ENCODE data around the gene RRP8.

Gene RRP8

GRCh38 chr11:6572215-6572614 is 31.2 kb downstream of the RRP8 start:
- in situ Hi-C loops (cut with MboI; ENCODE audit: low sequenced_read_pairs) = no loop called here

- in situ Hi-C loops (cut with MboI; ENCODE audit: low sequenced_read_pairs) = no loop called here
Observed at GRCh38 chr11:6571434-6572008, 31.9 kb downstream of the RRP8 start.

DNA sequence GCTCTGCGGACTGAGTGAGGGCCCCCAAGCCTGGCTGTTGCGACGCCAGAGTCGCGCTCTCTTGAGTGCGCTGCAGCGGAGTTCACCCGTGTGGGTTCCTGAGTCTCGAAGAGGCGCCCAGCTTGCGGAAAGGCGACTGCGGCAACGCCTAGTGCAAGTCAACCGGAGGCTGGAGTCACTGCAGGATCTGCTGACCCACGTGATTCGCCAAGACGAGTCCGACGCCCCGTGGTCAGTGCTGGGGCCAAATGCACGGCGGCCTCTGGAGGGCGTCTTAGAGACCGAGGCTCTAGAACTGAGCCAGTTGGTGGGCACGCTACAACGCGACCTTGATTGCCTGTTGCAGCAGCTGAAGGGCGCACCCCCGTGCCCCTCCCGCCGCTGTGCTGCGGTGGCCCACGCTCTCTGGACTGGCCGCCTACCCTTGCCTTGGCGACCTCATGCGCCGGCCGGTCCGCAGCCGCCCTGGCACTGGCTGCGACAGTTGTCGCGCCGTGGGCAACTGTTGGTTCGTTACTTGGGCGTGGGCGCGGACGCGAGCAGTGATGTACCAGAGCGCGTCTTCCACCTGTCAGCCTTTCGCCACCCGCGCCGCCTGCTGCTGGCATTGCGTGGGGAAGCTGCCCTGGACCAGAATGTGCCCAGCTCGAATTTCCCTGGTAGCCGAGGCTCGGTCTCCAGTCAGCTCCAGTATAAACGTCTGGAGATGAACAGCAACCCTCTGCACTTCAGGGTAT is 32.6 kb downstream of the RRP8 start:
- in situ Hi-C loops (cut with MboI; ENCODE audit: low sequenced_read_pairs) = no loop called here

GRCh38 chr11:6569706-6570105 is 33.7 kb downstream of the RRP8 start:
- in situ Hi-C loops (cut with MboI; ENCODE audit: low sequenced_read_pairs) = no loop called here

- in situ Hi-C loops (cut with MboI; ENCODE audit: low sequenced_read_pairs) = no loop called here
Observed at GRCh38 chr11:6568191-6568918, 35.1 kb downstream of the RRP8 start.

- in situ Hi-C loops (cut with MboI; ENCODE audit: low sequenced_read_pairs) = no loop called here
Observed at GRCh38 chr11:6567371-6567745, 36.1 kb downstream of the RRP8 start.

DNA sequence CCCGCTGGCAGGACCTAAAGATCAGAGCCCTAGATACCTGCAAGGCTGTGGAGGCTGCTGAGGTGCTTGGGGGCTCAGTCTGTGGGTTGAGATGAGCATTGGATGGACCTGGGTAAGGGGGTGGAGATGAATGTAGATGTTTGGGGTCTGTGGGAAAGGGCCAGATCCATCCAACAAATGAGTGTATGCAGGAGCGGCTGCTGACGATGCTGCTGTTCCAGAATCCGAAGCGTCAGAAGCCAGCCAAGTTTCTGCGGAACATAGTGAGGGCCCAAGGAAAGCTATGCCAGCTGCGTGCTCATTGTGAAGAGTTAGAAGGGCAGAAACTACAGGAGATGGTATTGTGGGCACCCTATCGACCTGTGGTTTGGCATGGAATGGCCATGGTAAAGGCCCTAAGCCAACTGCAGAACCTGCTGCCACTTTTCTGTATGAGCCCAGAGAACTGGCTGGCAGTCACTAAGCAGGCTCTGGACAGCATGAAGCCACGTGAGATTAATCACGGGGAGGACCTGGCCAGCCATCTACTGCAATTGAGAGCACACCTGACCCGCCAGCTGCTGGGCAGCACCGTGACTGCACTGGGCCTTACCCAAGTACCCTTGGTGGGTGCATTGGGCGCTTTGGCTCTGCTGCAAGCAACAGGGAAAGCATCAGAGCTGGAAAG is 36.6 kb downstream of the RRP8 start:
- in situ Hi-C loops (cut with MboI; ENCODE audit: low sequenced_read_pairs) = no loop called here

DNA sequence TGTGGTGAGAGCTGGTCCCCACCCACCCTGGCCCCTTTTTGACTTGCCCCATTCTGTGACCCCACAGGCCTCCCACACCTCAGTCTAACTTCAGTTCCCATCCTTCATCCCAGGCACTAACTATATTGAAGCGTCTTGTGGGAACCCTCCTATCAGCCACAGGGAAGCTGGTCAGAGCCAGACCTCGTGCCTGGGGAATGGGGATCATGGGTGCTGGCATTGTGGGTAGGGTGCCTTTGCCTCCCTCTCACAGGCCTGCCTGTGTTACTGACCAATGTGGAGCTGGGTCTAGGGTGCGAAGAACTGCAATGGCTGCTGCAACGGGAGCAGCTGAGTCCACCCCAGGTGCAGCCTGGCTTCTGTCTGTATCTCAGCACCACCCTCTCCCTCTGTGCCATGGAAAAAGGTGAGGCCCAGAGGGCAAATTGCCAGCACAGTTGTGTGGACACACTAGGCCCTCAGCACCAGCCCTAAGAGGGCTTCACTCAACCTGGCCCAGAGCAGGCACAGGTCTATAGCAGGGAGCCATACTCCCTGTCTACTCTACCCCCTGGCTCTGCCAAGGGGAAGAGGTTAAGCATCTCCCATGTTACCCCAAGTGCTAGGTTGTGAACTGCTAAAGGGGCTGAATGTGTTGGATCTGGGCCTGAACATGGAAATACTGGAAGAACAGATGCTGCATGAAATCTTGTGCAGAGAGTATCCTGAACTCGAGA is 37.3 kb downstream of the RRP8 start:
- in situ Hi-C loops (cut with MboI; ENCODE audit: low sequenced_read_pairs) = no loop called here

- in situ Hi-C loops (cut with MboI; ENCODE audit: low sequenced_read_pairs) = no loop called here
Observed at GRCh38 chr11:6565325-6565724, 38.1 kb downstream of the RRP8 start.

DNA sequence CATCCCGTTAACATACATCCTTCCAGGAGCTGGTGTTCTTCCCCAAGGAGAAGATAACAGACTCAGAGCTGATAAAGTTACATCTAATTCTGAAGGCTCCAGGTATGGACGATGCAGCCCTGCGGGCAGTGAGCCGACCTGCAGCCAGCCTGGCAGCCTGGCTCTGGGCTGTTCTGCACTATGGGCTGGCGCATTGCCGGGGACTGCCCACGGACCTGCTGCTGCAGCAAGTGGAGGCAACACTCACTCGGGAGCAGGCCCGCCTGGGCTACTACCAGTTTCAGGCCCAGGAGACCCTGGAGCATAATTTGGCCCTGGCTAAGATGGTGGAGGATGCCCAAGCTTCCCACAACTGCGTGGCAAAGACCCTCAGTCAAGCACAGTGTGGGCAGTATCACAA is 39.7 kb downstream of the RRP8 start:
- in situ Hi-C loops (cut with MboI; ENCODE audit: low sequenced_read_pairs) = no loop called here

GRCh38 chr11:6563121-6563619 is 40.2 kb downstream of the RRP8 start:
- in situ Hi-C loops (cut with MboI; ENCODE audit: low sequenced_read_pairs) = no loop called here

- in situ Hi-C loops (cut with MboI; ENCODE audit: low sequenced_read_pairs) = no loop called here
Observed at GRCh38 chr11:6561288-6561687, 42.1 kb downstream of the RRP8 start.

GRCh38 chr11:6559369-6559768 is 44.0 kb downstream of the RRP8 start:
- in situ Hi-C loops (cut with MboI; ENCODE audit: low sequenced_read_pairs) = no loop called here

GRCh38 chr11:6557761-6558674 is 45.4 kb downstream of the RRP8 start:
- in situ Hi-C loops (cut with MboI; ENCODE audit: low sequenced_read_pairs) = no loop called here

DNA sequence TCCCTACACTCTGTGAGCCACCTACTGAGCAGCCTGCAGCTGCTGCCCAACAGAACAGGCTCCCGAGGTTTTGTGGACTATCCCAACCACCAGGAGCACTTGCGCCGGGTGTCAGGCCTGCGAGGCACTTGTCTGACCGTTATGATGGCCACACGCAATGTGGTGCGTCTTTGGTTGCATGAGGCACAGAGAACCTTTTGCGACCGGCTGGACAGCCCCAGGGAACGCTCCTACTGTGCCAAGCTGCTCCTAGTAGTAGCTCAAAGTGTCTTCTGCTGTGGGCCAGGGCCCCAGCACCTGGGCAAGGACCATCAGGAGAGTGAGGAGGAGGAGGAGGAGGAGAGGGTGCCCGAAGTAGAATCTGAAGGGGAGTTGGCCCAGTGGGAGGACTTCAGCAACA is 46.4 kb downstream of the RRP8 start:
- in situ Hi-C loops (cut with MboI; ENCODE audit: low sequenced_read_pairs) = no loop called here

DNA sequence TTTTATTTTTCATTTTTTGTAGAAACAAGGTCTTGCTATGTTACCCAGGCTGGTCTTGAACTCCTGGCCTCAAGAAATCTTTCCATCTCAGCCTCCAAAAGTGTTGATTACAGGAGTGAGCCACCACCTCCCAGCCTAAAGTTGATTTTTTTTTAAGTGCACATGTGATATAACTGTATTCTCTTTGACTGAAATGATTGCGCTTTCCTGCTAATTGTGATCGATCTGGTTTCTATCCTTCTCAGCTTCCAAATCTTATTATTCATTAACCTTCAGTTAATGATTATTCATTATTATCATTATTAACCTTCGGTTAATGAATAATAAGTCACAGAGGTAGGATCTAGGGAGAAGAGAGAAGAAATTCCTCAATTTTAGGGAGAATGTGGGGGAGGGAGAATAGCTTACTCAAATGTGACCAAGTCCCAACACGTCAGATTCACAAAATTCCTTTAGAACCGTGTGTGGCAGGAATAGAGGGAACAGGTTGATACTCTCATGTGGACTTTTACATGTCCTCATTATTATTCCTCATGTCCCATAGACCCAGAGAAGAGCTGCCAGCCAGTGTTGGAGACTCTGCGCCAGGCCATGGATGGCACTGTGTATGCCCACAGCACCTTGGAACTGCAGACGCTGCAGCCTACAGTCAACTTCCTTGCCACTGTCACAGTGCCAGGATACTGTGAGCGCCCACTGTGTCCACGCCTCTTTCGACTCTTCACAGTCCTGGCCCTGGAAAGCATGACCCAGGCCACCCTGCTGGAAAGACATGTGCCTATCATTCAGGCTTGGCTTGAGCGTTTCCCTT is 47.1 kb downstream of the RRP8 start:
- in situ Hi-C loops (cut with MboI; ENCODE audit: low sequenced_read_pairs) = no loop called here

DNA sequence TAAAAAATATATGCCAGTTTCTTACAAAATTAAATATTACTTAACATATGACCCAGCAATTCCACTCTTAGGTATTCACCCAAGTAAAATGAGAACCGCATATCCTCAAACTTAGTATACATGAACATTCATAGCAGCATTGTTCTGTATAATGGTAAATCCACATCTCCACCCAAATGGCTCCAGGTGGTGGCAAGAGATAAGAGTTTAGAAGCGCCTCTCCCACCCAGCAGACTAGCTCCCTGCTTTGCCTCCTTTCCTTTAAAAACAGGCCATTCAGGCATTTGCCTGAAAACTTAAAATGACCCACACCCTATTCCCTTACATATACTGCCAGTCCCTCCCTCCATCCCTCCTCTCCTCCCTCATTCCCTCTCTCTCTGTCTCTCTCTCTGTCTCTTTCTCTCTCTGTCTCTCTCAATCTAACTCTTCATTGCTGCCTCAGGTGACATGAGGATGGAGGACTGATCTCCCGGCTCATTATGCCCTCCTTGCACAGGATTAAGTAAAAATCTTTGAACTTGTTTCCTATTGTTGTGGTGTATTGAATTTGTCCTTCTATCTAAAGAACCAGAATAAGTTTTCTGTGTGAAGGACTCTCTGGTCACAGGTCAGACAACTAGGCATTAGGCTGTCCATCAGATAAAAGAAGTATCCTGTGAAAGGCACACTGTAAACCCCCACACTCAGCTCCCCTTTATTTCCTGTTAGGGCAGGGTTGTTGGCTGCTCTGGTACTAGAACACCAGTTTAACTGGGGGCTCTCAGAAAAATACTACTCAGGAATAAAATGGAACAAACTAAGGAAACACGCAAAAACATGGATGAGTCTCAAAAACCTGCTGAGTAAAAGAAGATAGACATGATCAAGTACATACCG is 48.3 kb downstream of the RRP8 start:
- in situ Hi-C loops (cut with MboI; ENCODE audit: low sequenced_read_pairs) = no loop called here

DNA sequence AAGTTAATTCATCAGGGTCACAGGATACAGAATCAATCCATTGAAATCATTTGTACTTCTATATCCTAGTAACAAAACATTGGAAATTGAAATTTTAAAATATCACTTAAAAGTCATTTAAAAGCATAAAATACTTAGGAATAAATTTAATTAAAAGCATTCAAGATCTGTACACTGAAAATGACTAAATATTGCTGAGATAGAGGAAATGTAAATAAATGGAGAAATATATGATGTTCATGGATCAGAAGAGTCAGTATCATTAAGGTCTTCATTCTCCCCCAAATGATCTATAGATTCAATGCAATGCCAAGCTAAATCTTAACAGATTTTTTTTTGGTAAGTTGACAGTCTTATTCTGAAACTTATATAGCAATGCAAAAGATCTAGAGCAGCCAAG is 49.8 kb downstream of the RRP8 start:
- in situ Hi-C loops (cut with MboI; ENCODE audit: low sequenced_read_pairs) = no loop called here

Data from HL-60/S4 treated with retinoic acid at 250 ng/mL for 4 days and 3 days (cell line).